HepG2 (cell line): ENCODE data around the gene C22orf31. TPM values are rescaled to one million over a fixed set of nuclear protein-coding genes. Genes with fewer than 3 reads are reported as not detected.
A peak's percentile ranks its signal among the peaks of the same experiment; 100 is the strongest.

Source experiments
- ATRX ChIP-seq: sonication (generic); formaldehyde crosslinking; IDR thresholded peaks from 2 replicates; pipeline ENCODE4 v1.4.0; 2020; ENCODE audit warnings: missing genetic modification reagents, borderline replicate concordance
- DBP ChIP-seq: sonication (generic); formaldehyde crosslinking; IDR thresholded peaks from 2 replicates; pipeline ENCODE4 v1.4.0; 2020; ENCODE audit warnings: missing genetic modification reagents; ENCODE audit errors: not compliant biosample characterization
- ELF4 ChIP-seq: sonication (generic); formaldehyde crosslinking; IDR thresholded peaks from 2 replicates; pipeline ENCODE4 v1.5.0; 2020; ENCODE audit warnings: missing genetic modification reagents, mild to moderate bottlenecking, moderate library complexity, borderline replicate concordance
- FOXJ3 ChIP-seq: sonication (generic); formaldehyde crosslinking; IDR thresholded peaks from 2 replicates; pipeline ENCODE4 v1.4.0; 2020; ENCODE audit warnings: missing genetic modification reagents, mild to moderate bottlenecking, borderline replicate concordance
- IRF1 ChIP-seq: sonication (generic); formaldehyde crosslinking; IDR thresholded peaks from 2 replicates; pipeline ENCODE4 v1.4.0; 2020; ENCODE audit warnings: low read depth, mild to moderate bottlenecking, missing genetic modification reagents
- MAFK ChIP-seq, 2 experiments: IDR thresholded peaks in 1 of 2; conservative IDR thresholded peaks in 1 of 2; 2 replicates each; pipeline ENCODE4 v1.6.1; 2011; ENCODE audit warnings: improper control_type of control experiment in 2 of 2, low read length in 2 of 2
- PAWR ChIP-seq: sonication (generic); formaldehyde crosslinking; IDR thresholded peaks from 2 replicates; pipeline ENCODE4 v1.4.0; 2020; ENCODE audit warnings: missing genetic modification reagents, mild to moderate bottlenecking, borderline replicate concordance
- RARA ChIP-seq: IDR thresholded peaks from 2 replicates; pipeline ENCODE4 v1.6.1; 2016; ENCODE audit warnings: missing genetic modification reagents, missing compliant biosample characterization
- SIX4 ChIP-seq: sonication (generic); formaldehyde crosslinking; IDR thresholded peaks from 2 replicates; pipeline ENCODE4 v1.4.0; 2020; ENCODE audit warnings: missing genetic modification reagents
- SRY ChIP-seq: sonication (generic); formaldehyde crosslinking; IDR thresholded peaks from 2 replicates; pipeline ENCODE4 v1.8.0; 2022; ENCODE audit warnings: mild to moderate bottlenecking, missing genetic modification reagents
- ZBTB21 ChIP-seq: sonication (generic); formaldehyde crosslinking; IDR thresholded peaks from 2 replicates; pipeline ENCODE4 v1.4.0; 2020; ENCODE audit warnings: missing genetic modification reagents
- ZGPAT ChIP-seq: IDR thresholded peaks from 2 replicates; pipeline ENCODE4 v1.6.1; 2016; ENCODE audit warnings: mild to moderate bottlenecking
- ZNF251 ChIP-seq: sonication (generic); formaldehyde crosslinking; IDR thresholded peaks from 2 replicates; pipeline ENCODE4 v1.9.0; 2021; ENCODE audit warnings: mild to moderate bottlenecking, missing genetic modification reagents
- ZNF572 ChIP-seq: sonication (generic); formaldehyde crosslinking; IDR thresholded peaks from 2 replicates; pipeline ENCODE4 v1.5.1; 2020; ENCODE audit warnings: mild to moderate bottlenecking, missing genetic modification reagents
- ZNF687 ChIP-seq: sonication (generic); formaldehyde crosslinking; IDR thresholded peaks from 2 replicates; pipeline ENCODE4 v1.5.1; 2020; ENCODE audit warnings: mild to moderate bottlenecking, missing genetic modification reagents, moderate library complexity
- ZNF703 ChIP-seq: sonication (generic); formaldehyde crosslinking; IDR thresholded peaks from 2 replicates; pipeline ENCODE4 v1.5.1; 2020; ENCODE audit warnings: missing genetic modification reagents, mild to moderate bottlenecking, moderate library complexity, borderline replicate concordance
- ZNF709 ChIP-seq: sonication (generic); formaldehyde crosslinking; IDR thresholded peaks from 2 replicates; pipeline ENCODE4 v1.5.0; 2020; ENCODE audit warnings: mild to moderate bottlenecking, missing genetic modification reagents
- polyA plus RNA-seq, 8 experiments: library from polyadenylated mRNA; depleted of rRNA in 3 of 8; stranded (reverse) in 7 of 8; unstranded in 1 of 8; fragments of >200 nt; fragmentation: Illumina TruSeq in 4 of 8; extraction: Trizol in 4 of 8; gene quantifications; 2 replicates each; pipeline versions ENCODE4 v1.2.1 to v1.2.3, GENCODE V29; 2011 to 2016; ENCODE audit warnings: low read depth in 4 of 8, missing spikeins in 1 of 8, mixed read lengths in 1 of 8; ENCODE audit not compliant: insufficient read depth in 1 of 8
- total RNA-seq, 5 experiments: library from RNA; depleted of rRNA; stranded (reverse); fragments of >200 nt; fragmentation: Illumina TruSeq; extraction: Trizol; gene quantifications; 2 replicates each; pipeline ENCODE4 v1.2.3, GENCODE V29; 2016; ENCODE audit warnings: low read depth in 1 of 5
- TF ChIP-seq, protein P1 (sequence below): sonication (generic); formaldehyde crosslinking; IDR thresholded peaks from 2 replicates; pipeline ENCODE4 v1.8.0; 2022; ENCODE audit warnings: mild to moderate bottlenecking, missing genetic modification reagents, moderate library complexity
- TF ChIP-seq, protein P2 (sequence below): sonication (generic); formaldehyde crosslinking; IDR thresholded peaks from 2 replicates; pipeline ENCODE4 v1.4.0; 2020; ENCODE audit warnings: missing genetic modification reagents

The C22orf31 gene
- total and polyA plus RNA-seq, 2 of the 13 experiments (the other 11 are each of a cell fraction or from before 2014, with no cell fraction given) = not detected

DNA sequence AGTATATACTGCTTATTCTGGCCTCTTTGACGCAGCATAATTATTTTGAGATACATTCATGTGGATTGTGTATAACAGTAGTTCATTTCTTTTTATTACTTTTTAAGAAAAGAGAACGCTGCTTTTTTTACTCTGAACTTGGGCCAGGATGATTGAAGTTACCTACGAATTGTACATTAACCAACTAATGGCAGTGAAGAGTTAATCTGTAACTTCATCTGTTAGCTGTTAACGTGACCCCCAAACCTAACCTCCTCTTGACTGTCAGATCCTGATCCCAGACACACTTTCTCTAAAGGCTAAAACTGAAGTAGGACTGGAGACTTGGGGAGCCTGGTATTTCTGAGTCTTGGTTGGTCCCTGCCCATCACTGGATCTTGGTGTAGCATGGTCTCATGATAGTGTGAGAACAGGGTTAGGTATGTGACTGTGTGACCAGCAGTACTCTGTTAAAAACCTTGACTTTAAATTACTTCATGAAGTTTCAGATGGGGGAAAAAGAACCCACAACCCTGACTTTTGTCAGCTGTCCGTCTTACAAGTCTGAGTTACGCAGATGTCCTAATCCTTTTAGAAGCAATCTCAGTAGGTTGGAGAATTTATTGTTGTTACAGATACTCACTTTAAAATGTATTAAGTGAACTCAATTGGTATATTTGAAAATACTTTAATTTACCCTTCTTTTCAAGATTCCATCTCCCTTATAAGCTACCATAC lies 39.4 kb downstream of the C22orf31 start (continued):
- no peak for TF ChIP-seq ZNF687 (CRISPR knock-in tag)
- TF ChIP-seq ELF4 (CRISPR knock-in tag) = no peak
- TF ChIP-seq, protein P1, sequence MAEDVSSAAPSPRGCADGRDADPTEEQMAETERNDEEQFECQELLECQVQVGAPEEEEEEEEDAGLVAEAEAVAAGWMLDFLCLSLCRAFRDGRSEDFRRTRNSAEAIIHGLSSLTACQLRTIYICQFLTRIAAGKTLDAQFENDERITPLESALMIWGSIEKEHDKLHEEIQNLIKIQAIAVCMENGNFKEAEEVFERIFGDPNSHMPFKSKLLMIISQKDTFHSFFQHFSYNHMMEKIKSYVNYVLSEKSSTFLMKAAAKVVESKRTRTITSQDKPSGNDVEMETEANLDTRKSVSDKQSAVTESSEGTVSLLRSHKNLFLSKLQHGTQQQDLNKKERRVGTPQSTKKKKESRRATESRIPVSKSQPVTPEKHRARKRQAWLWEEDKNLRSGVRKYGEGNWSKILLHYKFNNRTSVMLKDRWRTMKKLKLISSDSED (CRISPR knock-in tag) = no peak
- no peak for TF ChIP-seq ZBTB21 (CRISPR knock-in tag)
- TF ChIP-seq DBP (CRISPR knock-in tag) = no peak
- TF ChIP-seq RARA (CRISPR knock-in tag) = peak; percentile 76
- peak; percentile 44; the same call in 1 of the 2 replicates for TF ChIP-seq FOXJ3 (CRISPR knock-in tag)
- TF ChIP-seq ZNF572 (CRISPR knock-in tag) = no peak
- no peak for TF ChIP-seq MAFK (conservative IDR thresholded peaks at IDR 0.05 in 1 of 2, IDR thresholded peaks at IDR 0.05 in 1 of 2; ENCODE audit: low read length in 2 of 2)
- no peak for TF ChIP-seq PAWR
- TF ChIP-seq ZNF251 (CRISPR knock-in tag) = no peak
- TF ChIP-seq SIX4 (CRISPR knock-in tag) = no peak
- TF ChIP-seq ZGPAT (CRISPR knock-in tag) = no peak
- TF ChIP-seq, protein P2, sequence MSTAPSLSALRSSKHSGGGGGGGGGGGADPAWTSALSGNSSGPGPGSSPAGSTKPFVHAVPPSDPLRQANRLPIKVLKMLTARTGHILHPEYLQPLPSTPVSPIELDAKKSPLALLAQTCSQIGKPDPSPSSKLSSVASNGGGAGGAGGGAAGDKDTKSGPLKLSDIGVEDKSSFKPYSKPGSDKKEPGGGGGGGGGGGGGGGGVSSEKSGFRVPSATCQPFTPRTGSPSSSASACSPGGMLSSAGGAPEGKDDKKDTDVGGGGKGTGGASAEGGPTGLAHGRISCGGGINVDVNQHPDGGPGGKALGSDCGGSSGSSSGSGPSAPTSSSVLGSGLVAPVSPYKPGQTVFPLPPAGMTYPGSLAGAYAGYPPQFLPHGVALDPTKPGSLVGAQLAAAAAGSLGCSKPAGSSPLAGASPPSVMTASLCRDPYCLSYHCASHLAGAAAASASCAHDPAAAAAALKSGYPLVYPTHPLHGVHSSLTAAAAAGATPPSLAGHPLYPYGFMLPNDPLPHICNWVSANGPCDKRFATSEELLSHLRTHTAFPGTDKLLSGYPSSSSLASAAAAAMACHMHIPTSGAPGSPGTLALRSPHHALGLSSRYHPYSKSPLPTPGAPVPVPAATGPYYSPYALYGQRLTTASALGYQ = no peak
- TF ChIP-seq ATRX (CRISPR knock-in tag) = no peak
- TF ChIP-seq IRF1 = no peak
- TF ChIP-seq ZNF709 = no peak
- TF ChIP-seq SRY (CRISPR knock-in tag) = no peak
- TF ChIP-seq ZNF703 (CRISPR knock-in tag) = no peak
